SU-DHL-6 (cell line): ENCODE measurements around the gene CHST10.

Source experiments
- CTCF ChIP-seq: fragments of 200-600 bp; sonication (generic); IDR thresholded peaks from one replicate; pipeline ENCODE4 v1.5.1; 2017; ENCODE audit warnings: antibody characterized with exemption, mild to moderate bottlenecking, low read length, moderate library complexity; ENCODE audit not compliant: insufficient read depth, poor library complexity, severe bottlenecking
- EZH2phosphoT487 ChIP-seq: fragments of 200-600 bp; sonication (generic), shearing (Covaris generic); conservative IDR thresholded peaks from 2 replicates; pipeline ENCODE4 v1.6.1; 2018; ENCODE audit warnings: mild to moderate bottlenecking, antibody characterized with exemption, low read length, moderate library complexity, mixed read lengths

GRCh38 chr2:100425573-100426383 lies 8.3 kb upstream of the CHST10 start:
- TF ChIP-seq CTCF, result no peak
- TF ChIP-seq EZH2phosphoT487, result no peak
